Mesenchymal stem cell (in vitro differentiated cells and primary cell): Measurements from ENCODE around the gene RRM2.

Experiments used
- DNase-seq: peaks from one replicate; pipeline ENCODE4 v3.0.0-alpha.2; 2013
- H2AFZ ChIP-seq: one replicate; pipeline ENCODE4 v1.6.1; 2013; ENCODE audit warnings: low read depth, mild to moderate bottlenecking, control low read depth, inconsistent platforms, low read length, moderate library complexity
- H2AK5ac ChIP-seq: 2 replicates; pipeline ENCODE4 v1.6.1; 2013; ENCODE audit warnings: low read length, moderate library complexity, mild to moderate bottlenecking, inconsistent platforms; ENCODE audit not compliant: severe bottlenecking
- H2BK120ac ChIP-seq: one replicate; pipeline ENCODE4 v1.6.1; 2013; ENCODE audit warnings: low read depth, mild to moderate bottlenecking, inconsistent platforms, low read length, moderate library complexity
- H2BK12ac ChIP-seq, 2 experiments: one replicate each; pipeline ENCODE4 v1.6.1; 2013; ENCODE audit warnings: inconsistent platforms in 2 of 2, low read length in 2 of 2, mild to moderate bottlenecking in 2 of 2, moderate library complexity in 2 of 2, control low read depth in 1 of 2
- H2BK15ac ChIP-seq: one replicate; pipeline ENCODE4 v1.6.1; 2013; ENCODE audit warnings: mild to moderate bottlenecking, low read depth, inconsistent platforms; ENCODE audit not compliant: poor library complexity, severe bottlenecking
- H2BK5ac ChIP-seq: 2 replicates; pipeline ENCODE4 v1.6.1; 2013; ENCODE audit warnings: low read depth, mild to moderate bottlenecking, low read length, control low read depth, inconsistent platforms; ENCODE audit not compliant: poor library complexity, severe bottlenecking
- H3K14ac ChIP-seq, 2 experiments: one replicate each; pipeline ENCODE4 v1.6.1; 2013; ENCODE audit warnings: inconsistent platforms in 2 of 2, low read length in 2 of 2, control low read depth in 1 of 2, mild to moderate bottlenecking in 1 of 2, moderate library complexity in 1 of 2
- H3K18ac ChIP-seq, 2 experiments: one replicate each; pipeline ENCODE4 v1.6.1; 2013; ENCODE audit warnings: inconsistent platforms in 2 of 2, low read length in 2 of 2, control low read depth in 1 of 2, low read depth in 1 of 2, mild to moderate bottlenecking in 1 of 2
- H3K23ac ChIP-seq, 2 experiments: one replicate each; pipeline ENCODE4 v1.6.1; 2013; ENCODE audit warnings: inconsistent platforms in 2 of 2, low read length in 2 of 2, mild to moderate bottlenecking in 2 of 2, moderate library complexity in 2 of 2, control low read depth in 1 of 2
- H3K27ac ChIP-seq: 2 replicates; pipeline ENCODE4 v1.5.1; 2013; ENCODE audit warnings: mild to moderate bottlenecking, moderate library complexity, low read length, control low read depth, inconsistent platforms; ENCODE audit not compliant: poor library complexity, severe bottlenecking
- H3K27me3 ChIP-seq, 2 experiments: 2 replicates each; pipeline versions ENCODE4 v1.6.1 to v1.7.0; 2013; ENCODE audit warnings: low read length in 2 of 2, mild to moderate bottlenecking in 2 of 2, moderate library complexity in 2 of 2, control low read depth in 1 of 2, inconsistent platforms in 1 of 2; ENCODE audit not compliant: control insufficient read depth in 1 of 2, insufficient read depth in 1 of 2
- H3K36me3 ChIP-seq, 2 experiments: 2 replicates each; pipeline versions ENCODE4 v1.6.1 to v1.7.0; 2013; ENCODE audit warnings: low read length in 2 of 2, control low read depth in 1 of 2, inconsistent platforms in 1 of 2, low read depth in 1 of 2, mild to moderate bottlenecking in 1 of 2; ENCODE audit not compliant: insufficient read depth in 2 of 2, control insufficient read depth in 1 of 2
- H3K4ac ChIP-seq, 2 experiments: one replicate each; pipeline ENCODE4 v1.6.1; 2013; ENCODE audit warnings: inconsistent platforms in 2 of 2, low read length in 2 of 2, mild to moderate bottlenecking in 2 of 2, moderate library complexity in 2 of 2, control low read depth in 1 of 2, low read depth in 1 of 2
- H3K4me1 ChIP-seq: 2 replicates; pipeline ENCODE4 v1.6.1; 2013; ENCODE audit warnings: low read depth, low read length, control low read depth; ENCODE audit not compliant: control insufficient read depth, insufficient read depth
- H3K4me2 ChIP-seq: 2 replicates; pipeline ENCODE4 v1.6.1; 2013; ENCODE audit warnings: low read length, mild to moderate bottlenecking, inconsistent platforms; ENCODE audit not compliant: poor library complexity, severe bottlenecking
- H3K4me3 ChIP-seq, 2 experiments: 2 replicates each; pipeline versions ENCODE4 v1.5.1 to v1.7.0; 2013; ENCODE audit warnings: low read length in 2 of 2, mild to moderate bottlenecking in 2 of 2, control low read depth in 1 of 2, low read depth in 1 of 2; ENCODE audit not compliant: insufficient read depth in 1 of 2
- H3K79me1 ChIP-seq: replicated peaks from 2 replicates; pipeline ENCODE4 v1.6.1; 2013; ENCODE audit warnings: mild to moderate bottlenecking, control low read depth, low read length, inconsistent platforms; ENCODE audit not compliant: poor library complexity, severe bottlenecking
- H3K9ac ChIP-seq: 2 replicates; pipeline ENCODE4 v1.7.0; 2013; ENCODE audit warnings: mild to moderate bottlenecking, low read length, moderate library complexity
- H3K9me3 ChIP-seq: 2 replicates; pipeline ENCODE4 v1.7.0; 2013; ENCODE audit warnings: mild to moderate bottlenecking, low read length; ENCODE audit not compliant: control insufficient read depth
- H4K8ac ChIP-seq: one replicate; pipeline ENCODE4 v1.6.1; 2013; ENCODE audit warnings: inconsistent platforms, mild to moderate bottlenecking, low read length, moderate library complexity
- H4K91ac ChIP-seq: one replicate; pipeline ENCODE4 v1.6.1; 2013; ENCODE audit warnings: mild to moderate bottlenecking, low read length, inconsistent platforms
- WGBS: methylation state at CpG from one replicate; pipeline ENCODE4 v1.1.7; 2013; ENCODE audit warnings: mixed read lengths; 5-methylcytosine and 5-hydroxymethylcytosine counted together

Gene RRM2

GRCh38 chr2:10173258-10174005 is 50.9 kb downstream of the RRM2 start:
- H2BK5ac ChIP-seq: no peak overlapping the region
- H3K4me3 ChIP-seq: no peak overlapping the region
- no peak for DNase-seq
- H3K27me3 ChIP-seq: no peaks in the 10 kb centered on the region
- H3K23ac ChIP-seq: no peak overlapping the region
- no peaks in the 10 kb centered on the region for H3K79me1 ChIP-seq
- 95% methylated on average over 22 of the region's 22 CpGs for WGBS
- no peak overlapping the region for H3K14ac ChIP-seq
- no peak overlapping the region for H2BK120ac ChIP-seq
- H3K27ac ChIP-seq: no peak overlapping the region
- H2AFZ ChIP-seq: no peak overlapping the region
- no peak overlapping the region for H2BK15ac ChIP-seq
- no peak overlapping the region for H2AK5ac ChIP-seq
- H3K4ac ChIP-seq: no peak overlapping the region
- no peak overlapping the region for H4K8ac ChIP-seq
- H3K36me3 ChIP-seq: no peaks in the 10 kb centered on the region
- no peak overlapping the region for H3K18ac ChIP-seq
- no peak overlapping the region for H3K4me2 ChIP-seq
- H2BK12ac ChIP-seq: no peak overlapping the region
- H4K91ac ChIP-seq: no peak overlapping the region
- H3K9ac ChIP-seq: no peak overlapping the region
- no peaks in the 10 kb centered on the region for H3K9me3 ChIP-seq
- peaks cover 19% of the 10 kb centered on the region for H3K4me1 ChIP-seq

- Histone ChIP-seq H3K23ac (no peak overlapping the region), H4K8ac (no peak overlapping the region), H2BK5ac (no peak overlapping the region), H2AFZ (no peak overlapping the region), H2BK12ac (no peak overlapping the region), H3K4ac (no peak overlapping the region), H2BK15ac (no peak overlapping the region), H3K4me2 (no peak overlapping the region), H3K18ac (no peak overlapping the region), H2AK5ac (no peak overlapping the region), H3K4me3 (no peak overlapping the region), H3K14ac (no peak overlapping the region), H4K91ac (no peak overlapping the region), H3K4me1 (peaks cover 19% of the 10 kb centered on the region), H3K27me3 (no peaks in the 10 kb centered on the region), H2BK120ac (no peak overlapping the region), H3K27ac (no peak overlapping the region), H3K79me1 (no peaks in the 10 kb centered on the region), H3K36me3 (no peaks in the 10 kb centered on the region), H3K9ac (no peak overlapping the region), H3K9me3 (no peaks in the 10 kb centered on the region)
- DNase-seq: no peak
- WGBS: 98% methylated on average over 5 of the region's 9 CpGs
Measured at GRCh38 chr2:10174173-10174572, 51.6 kb downstream of the RRM2 start.

GRCh38 chr2:10175441-10175840 is 52.9 kb downstream of the RRM2 start:
- H2AK5ac ChIP-seq: no peak overlapping the region
- H2BK15ac ChIP-seq: no peak overlapping the region
- no peaks in the 10 kb centered on the region for H3K79me1 ChIP-seq
- H3K14ac ChIP-seq: no peak overlapping the region
- no peak for DNase-seq
- H2BK120ac ChIP-seq: no peak overlapping the region
- no peak overlapping the region for H3K4ac ChIP-seq
- H3K9me3 ChIP-seq: no peaks in the 10 kb centered on the region
- no peaks in the 10 kb centered on the region for H3K36me3 ChIP-seq
- H3K4me3 ChIP-seq: no peak overlapping the region
- no peak overlapping the region for H3K18ac ChIP-seq
- H2AFZ ChIP-seq: no peak overlapping the region
- H3K9ac ChIP-seq: no peak overlapping the region
- H3K27me3 ChIP-seq: no peaks in the 10 kb centered on the region
- no peak overlapping the region for H4K8ac ChIP-seq
- no peak overlapping the region for H3K23ac ChIP-seq
- no peak overlapping the region for H3K4me2 ChIP-seq
- no peak overlapping the region for H2BK5ac ChIP-seq
- no peak overlapping the region for H3K27ac ChIP-seq
- H3K4me1 ChIP-seq: peaks cover 8% of the 10 kb centered on the region
- WGBS: 97% methylated on average over 8 of the region's 10 CpGs
- no peak overlapping the region for H4K91ac ChIP-seq
- H2BK12ac ChIP-seq: no peak overlapping the region

GRCh38 chr2:10178751-10179150 is 56.2 kb downstream of the RRM2 start:
- Histone ChIP-seq H2AK5ac (no peak overlapping the region), H3K23ac (no peak overlapping the region), H4K8ac (no peak overlapping the region), H3K27ac (no peak overlapping the region), H3K36me3 (no peaks in the 10 kb centered on the region), H3K4me3 (no peak overlapping the region), H3K4me1 (no peaks in the 10 kb centered on the region), H2BK120ac (no peak overlapping the region), H3K79me1 (no peaks in the 10 kb centered on the region), H2AFZ (no peak overlapping the region), H3K4me2 (no peak overlapping the region), H3K27me3 (no peaks in the 10 kb centered on the region), H3K9ac (no peak overlapping the region), H2BK15ac (no peak overlapping the region), H4K91ac (no peak overlapping the region), H3K9me3 (peaks cover 6% of the 10 kb centered on the region), H3K4ac (no peak overlapping the region), H3K18ac (no peak overlapping the region), H2BK12ac (no peak overlapping the region), H2BK5ac (no peak overlapping the region), H3K14ac (no peak overlapping the region)
- WGBS: 88% methylated on average over 7 of the region's 7 CpGs
- DNase-seq: no peak
